Measurements from ENCODE around the gene RDH5. TPM values are rescaled to one million over a fixed set of nuclear protein-coding genes. Genes with fewer than 3 reads are reported as not detected.
A peak's percentile ranks its signal among the peaks of the same experiment; 100 is the strongest.
"Not testable (repeated sequence)": the region's sequence is repeated elsewhere in the genome, so short reads cannot be mapped to it uniquely, and the experiment has no call there.

The RDH5 gene
- total RNA-seq, 1 donor from 2014 or later, result 4.1 TPM

DNA sequence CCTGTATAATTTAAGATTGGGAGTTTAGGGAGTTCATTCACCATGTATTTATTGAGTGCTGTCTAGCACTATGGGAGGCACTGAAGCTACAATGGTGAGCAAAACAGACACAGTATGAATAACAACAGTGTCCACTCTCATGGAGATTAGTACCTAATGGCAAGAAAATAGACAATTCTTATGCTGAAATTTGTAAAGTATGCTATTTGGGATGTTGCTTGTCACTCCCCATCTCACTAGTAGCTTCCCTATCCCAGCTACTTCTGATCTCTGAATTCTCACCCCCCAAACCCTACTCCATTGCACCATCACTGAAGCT, 26.7 kb downstream of the RDH5 start:
- H3K4me1 Mint-ChIP-seq (ENCODE audit: unreplicated experiment), result peaks cover 30% of the 10 kb centered on the region
- DNase-seq (ENCODE audit: extremely low spot score, unreplicated experiment), result no peak

GRCh38 chr12:55748230-55748993, 28.2 kb downstream of the RDH5 start:
- Mint-ChIP-seq H3K4me1 (ENCODE audit: unreplicated experiment) (peaks cover 25% of the 10 kb centered on the region), H3K4me3 (ENCODE audit: unreplicated experiment) (no peak overlapping the region), H3K9me3 (ENCODE audit: unreplicated experiment) (no peaks in the 10 kb centered on the region), H3K27me3 (ENCODE audit: unreplicated experiment) (no peaks in the 10 kb centered on the region), H3K36me3 (ENCODE audit: unreplicated experiment) (peaks cover 21% of the 10 kb centered on the region), H3K27ac (ENCODE audit: unreplicated experiment) (no peak overlapping the region)
- no peak for DNase-seq (ENCODE audit: extremely low spot score, unreplicated experiment)
- TF ChIP-seq, protein P1, sequence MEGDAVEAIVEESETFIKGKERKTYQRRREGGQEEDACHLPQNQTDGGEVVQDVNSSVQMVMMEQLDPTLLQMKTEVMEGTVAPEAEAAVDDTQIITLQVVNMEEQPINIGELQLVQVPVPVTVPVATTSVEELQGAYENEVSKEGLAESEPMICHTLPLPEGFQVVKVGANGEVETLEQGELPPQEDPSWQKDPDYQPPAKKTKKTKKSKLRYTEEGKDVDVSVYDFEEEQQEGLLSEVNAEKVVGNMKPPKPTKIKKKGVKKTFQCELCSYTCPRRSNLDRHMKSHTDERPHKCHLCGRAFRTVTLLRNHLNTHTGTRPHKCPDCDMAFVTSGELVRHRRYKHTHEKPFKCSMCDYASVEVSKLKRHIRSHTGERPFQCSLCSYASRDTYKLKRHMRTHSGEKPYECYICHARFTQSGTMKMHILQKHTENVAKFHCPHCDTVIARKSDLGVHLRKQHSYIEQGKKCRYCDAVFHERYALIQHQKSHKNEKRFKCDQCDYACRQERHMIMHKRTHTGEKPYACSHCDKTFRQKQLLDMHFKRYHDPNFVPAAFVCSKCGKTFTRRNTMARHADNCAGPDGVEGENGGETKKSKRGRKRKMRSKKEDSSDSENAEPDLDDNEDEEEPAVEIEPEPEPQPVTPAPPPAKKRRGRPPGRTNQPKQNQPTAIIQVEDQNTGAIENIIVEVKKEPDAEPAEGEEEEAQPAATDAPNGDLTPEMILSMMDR (IDR thresholded peaks at IDR 0.05), result no peak

More for the DNA sequence above, 26.7 kb downstream of the RDH5 start:
- Mint-ChIP-seq H3K36me3 (ENCODE audit: unreplicated experiment) (peaks cover 13% of the 10 kb centered on the region), H3K4me3 (ENCODE audit: unreplicated experiment) (no peak overlapping the region), H3K9me3 (ENCODE audit: unreplicated experiment) (no peaks in the 10 kb centered on the region), H3K27me3 (ENCODE audit: unreplicated experiment) (no peaks in the 10 kb centered on the region), H3K27ac (ENCODE audit: unreplicated experiment) (no peak overlapping the region)
- TF ChIP-seq, protein P1 (IDR thresholded peaks at IDR 0.05), result no peak

DNA sequence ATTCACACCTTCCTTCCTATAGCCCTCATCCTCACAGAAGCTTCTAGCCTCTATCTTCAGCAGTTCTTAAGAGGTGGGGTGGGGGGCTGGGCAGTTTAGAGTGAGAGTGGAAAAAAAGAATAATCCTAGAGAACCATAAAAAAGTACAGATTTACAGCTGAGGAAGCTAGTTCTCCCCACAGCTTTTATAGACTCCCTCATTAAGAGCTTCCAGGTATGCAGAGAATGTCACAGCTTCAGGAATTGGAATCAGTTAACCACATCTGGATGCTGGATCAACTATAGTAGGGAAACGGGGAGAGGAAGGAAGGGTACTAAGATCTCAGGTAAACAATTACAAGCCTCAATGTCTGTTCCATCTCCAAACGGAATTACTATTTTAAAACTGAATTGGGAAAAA, 35.1 kb downstream of the RDH5 start:
- peaks cover 48% of the 10 kb centered on the region for H3K36me3 Mint-ChIP-seq (ENCODE audit: unreplicated experiment)
- DNase-seq (ENCODE audit: extremely low spot score, unreplicated experiment), result no peak
- no peak overlapping the region for H3K4me3 Mint-ChIP-seq (ENCODE audit: unreplicated experiment)
- H3K4me1 Mint-ChIP-seq (ENCODE audit: unreplicated experiment), result no peaks in the 10 kb centered on the region
- H3K9me3 Mint-ChIP-seq (ENCODE audit: unreplicated experiment), result no peaks in the 10 kb centered on the region
- TF ChIP-seq, protein P1 (IDR thresholded peaks at IDR 0.05), result no peak
- peak overlapping the region; percentile 8 for H3K27ac Mint-ChIP-seq (ENCODE audit: unreplicated experiment)
- no peaks in the 10 kb centered on the region for H3K27me3 Mint-ChIP-seq (ENCODE audit: unreplicated experiment)

- Mint-ChIP-seq H3K27me3 (ENCODE audit: unreplicated experiment) (no peaks in the 10 kb centered on the region), H3K9me3 (ENCODE audit: unreplicated experiment) (no peaks in the 10 kb centered on the region), H3K4me3 (ENCODE audit: unreplicated experiment) (no peak overlapping the region), H3K27ac (ENCODE audit: unreplicated experiment) (no peak overlapping the region), H3K4me1 (ENCODE audit: unreplicated experiment) (no peaks in the 10 kb centered on the region), H3K36me3 (ENCODE audit: unreplicated experiment) (peaks cover 38% of the 10 kb centered on the region)
- no peak for DNase-seq (ENCODE audit: extremely low spot score, unreplicated experiment)
- TF ChIP-seq, protein P1 (IDR thresholded peaks at IDR 0.05), result no peak
These were observed 37.5 kb downstream of the RDH5 start for GRCh38 chr12:55757701-55758100.

DNA sequence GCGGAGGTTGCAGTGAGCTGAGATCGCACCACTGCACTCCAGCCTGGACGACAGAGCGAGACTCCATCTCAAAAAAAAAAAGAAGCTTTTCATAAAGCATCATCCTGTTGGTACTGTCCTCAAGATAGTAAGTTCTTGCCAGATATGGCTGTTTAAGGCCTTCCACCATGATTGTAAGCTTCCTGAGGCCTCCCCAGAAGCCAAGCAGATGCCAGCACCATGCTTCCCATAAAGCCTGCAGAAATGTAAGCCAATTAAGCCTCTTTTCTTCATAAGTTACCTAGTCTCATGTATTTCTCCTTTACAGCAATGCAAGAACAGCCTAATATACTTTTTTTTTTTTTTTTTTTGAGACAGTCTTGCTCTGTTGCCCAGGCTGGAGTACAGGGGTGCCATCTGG, 38.4 kb downstream of the RDH5 start:
- peaks cover 42% of the 10 kb centered on the region for H3K36me3 Mint-ChIP-seq (ENCODE audit: unreplicated experiment)
- not testable (repeated sequence) for H3K27ac Mint-ChIP-seq (ENCODE audit: unreplicated experiment); H3K4me3 Mint-ChIP-seq (ENCODE audit: unreplicated experiment); H3K27me3 Mint-ChIP-seq (ENCODE audit: unreplicated experiment); H3K9me3 Mint-ChIP-seq (ENCODE audit: unreplicated experiment); H3K4me1 Mint-ChIP-seq (ENCODE audit: unreplicated experiment); DNase-seq (ENCODE audit: extremely low spot score, unreplicated experiment)
